ENCODE data around the gene CDH16.

The CDH16 gene

GRCh38 chr16:66944054-66944441 is 25.4 kb upstream of the CDH16 start:
- Histone ChIP-seq H3K27ac (no peak overlapping the region), H3K4me1 (ENCODE audit: control insufficient read depth in 1 of 2, insufficient read depth in 1 of 2, low read depth in 1 of 2, low read length in 1 of 2) (peaks cover 18 to 21% of the 10 kb centered on the region in 2 experiments), H3K27me3 (peaks cover 27% of the 10 kb centered on the region), H3K4me3 (ENCODE audit: low read depth in 1 of 2, low read length in 1 of 2) (no peak overlapping the region), H3K9me3 (no peaks in the 10 kb centered on the region), H3K36me3 (peaks cover 50% of the 10 kb centered on the region)
- TF ChIP-seq, protein P1, sequence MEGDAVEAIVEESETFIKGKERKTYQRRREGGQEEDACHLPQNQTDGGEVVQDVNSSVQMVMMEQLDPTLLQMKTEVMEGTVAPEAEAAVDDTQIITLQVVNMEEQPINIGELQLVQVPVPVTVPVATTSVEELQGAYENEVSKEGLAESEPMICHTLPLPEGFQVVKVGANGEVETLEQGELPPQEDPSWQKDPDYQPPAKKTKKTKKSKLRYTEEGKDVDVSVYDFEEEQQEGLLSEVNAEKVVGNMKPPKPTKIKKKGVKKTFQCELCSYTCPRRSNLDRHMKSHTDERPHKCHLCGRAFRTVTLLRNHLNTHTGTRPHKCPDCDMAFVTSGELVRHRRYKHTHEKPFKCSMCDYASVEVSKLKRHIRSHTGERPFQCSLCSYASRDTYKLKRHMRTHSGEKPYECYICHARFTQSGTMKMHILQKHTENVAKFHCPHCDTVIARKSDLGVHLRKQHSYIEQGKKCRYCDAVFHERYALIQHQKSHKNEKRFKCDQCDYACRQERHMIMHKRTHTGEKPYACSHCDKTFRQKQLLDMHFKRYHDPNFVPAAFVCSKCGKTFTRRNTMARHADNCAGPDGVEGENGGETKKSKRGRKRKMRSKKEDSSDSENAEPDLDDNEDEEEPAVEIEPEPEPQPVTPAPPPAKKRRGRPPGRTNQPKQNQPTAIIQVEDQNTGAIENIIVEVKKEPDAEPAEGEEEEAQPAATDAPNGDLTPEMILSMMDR (IDR thresholded peaks at IDR 0.05), result no peak

GRCh38 chr16:66943426-66944053 is 24.9 kb upstream of the CDH16 start:
- peaks cover 22% of the 10 kb centered on the region for H3K27me3 ChIP-seq

GRCh38 chr16:66942981-66943380 is 24.3 kb upstream of the CDH16 start:
- Histone ChIP-seq H3K4me1 (ENCODE audit: control insufficient read depth in 1 of 2, insufficient read depth in 1 of 2, low read depth in 1 of 2, low read length in 1 of 2) (peaks cover 10 to 11% of the 10 kb centered on the region in 2 experiments), H3K27ac (no peak overlapping the region), H3K27me3 (peaks cover 16% of the 10 kb centered on the region), H3K4me3 (ENCODE audit: low read depth in 1 of 2, low read length in 1 of 2) (no peak overlapping the region), H3K9me3 (no peaks in the 10 kb centered on the region), H3K36me3 (peaks cover 61% of the 10 kb centered on the region)
- TF ChIP-seq, protein P1 (IDR thresholded peaks at IDR 0.05), result no peak

More at GRCh38 chr16:66943426-66944053, 24.9 kb upstream of the CDH16 start:
- H3K4me1 ChIP-seq (ENCODE audit: control insufficient read depth in 1 of 2, insufficient read depth in 1 of 2, low read depth in 1 of 2, low read length in 1 of 2), result peaks cover 16% of the 10 kb centered on the region in 2 experiments
- TF ChIP-seq, protein P1 (IDR thresholded peaks at IDR 0.05), result no peak
- H3K4me3 ChIP-seq (ENCODE audit: low read depth in 1 of 2, low read length in 1 of 2), result no peak overlapping the region
- no peaks in the 10 kb centered on the region for H3K9me3 ChIP-seq
- peaks cover 55% of the 10 kb centered on the region for H3K36me3 ChIP-seq
- H3K27ac ChIP-seq, result no peak overlapping the region

GRCh38 chr16:66940236-66940635 is 21.6 kb upstream of the CDH16 start:
- TF ChIP-seq, protein P1 (IDR thresholded peaks at IDR 0.05), result no peak
- Histone ChIP-seq H3K9me3 (no peaks in the 10 kb centered on the region), H3K4me3 (ENCODE audit: low read depth in 1 of 2, low read length in 1 of 2) (no peak overlapping the region), H3K4me1 (ENCODE audit: control insufficient read depth in 1 of 2, insufficient read depth in 1 of 2, low read depth in 1 of 2, low read length in 1 of 2) (peaks cover 8 to 10% of the 10 kb centered on the region in 2 experiments), H3K36me3 (peaks cover 61% of the 10 kb centered on the region), H3K27me3 (no peaks in the 10 kb centered on the region), H3K27ac (no peak overlapping the region)

DNA sequence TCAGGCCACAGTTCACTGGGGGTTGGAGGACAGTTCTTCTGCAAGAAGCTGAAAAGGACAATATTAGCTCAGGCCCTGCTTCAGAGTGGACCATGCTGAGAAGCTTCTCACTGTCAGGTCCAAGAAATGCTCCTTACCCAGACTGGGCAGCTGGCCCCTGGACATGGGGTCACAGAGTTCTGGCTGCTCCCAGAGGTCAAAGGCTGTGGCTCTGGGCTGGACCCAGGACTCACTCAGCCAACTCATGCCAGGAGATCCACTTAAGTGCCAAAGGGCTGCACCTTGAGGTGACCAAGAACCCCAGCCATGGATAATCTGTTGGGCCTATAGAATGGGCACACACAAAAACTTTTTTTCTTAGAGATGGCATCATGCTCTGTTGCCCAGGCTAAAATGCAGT is 20.7 kb upstream of the CDH16 start:
- peaks cover 61% of the 10 kb centered on the region for H3K36me3 ChIP-seq
- TF ChIP-seq, protein P1 (IDR thresholded peaks at IDR 0.05), result no peak
- no peak overlapping the region for H3K27ac ChIP-seq

More for the DNA sequence above, 20.7 kb upstream of the CDH16 start:
- H3K9me3 ChIP-seq, result no peaks in the 10 kb centered on the region
- H3K4me1 ChIP-seq (ENCODE audit: control insufficient read depth in 1 of 2, insufficient read depth in 1 of 2, low read depth in 1 of 2, low read length in 1 of 2), result peaks cover 12 to 13% of the 10 kb centered on the region in 2 experiments
- no peak overlapping the region for H3K4me3 ChIP-seq (ENCODE audit: low read depth in 1 of 2, low read length in 1 of 2)
- H3K27me3 ChIP-seq, result no peaks in the 10 kb centered on the region
